GM18867 (cell line): ENCODE measurements around the gene TLCD5.

Source experiments
- ATAC-seq: cut with Tn5 transposase; IDR thresholded peaks from one replicate; pipeline ENCODE4 v1.9.1; 2021; ENCODE audit warnings: mild to moderate bottlenecking, moderate library complexity; ENCODE audit not compliant: unreplicated experiment

Gene TLCD5

GRCh38 chr11:120376547-120377182 is 51.6 kb downstream of the TLCD5 start:
- ATAC-seq: no peak

- ATAC-seq: no peak
Observed at GRCh38 chr11:120378474-120378873, 53.4 kb downstream of the TLCD5 start.

- ATAC-seq: no peak
Observed at GRCh38 chr11:120381401-120381800, 56.3 kb downstream of the TLCD5 start.
